T-helper 2 cell treated with Interferon-gamma antibody and Interleukin-4, amounts not matched to agents 100 ng/mL and 5 ng/mL, for 36 hours (primary cell): Measurements from ENCODE around the gene RALGDS. TPM values are rescaled to one million over a fixed set of nuclear protein-coding genes. Genes with fewer than 3 reads are reported as not detected.
"Not testable (repeated sequence)": the region's sequence is repeated elsewhere in the genome, so short reads cannot be mapped to it uniquely, and the experiment has no call there.

Source experiments
- intact Hi-C: fragments of 100-400 bp; cut with micrococcal nuclease; formaldehyde crosslinking; loops from one replicate; pipeline ENCODE4 v1.15.1; 2023
- total RNA-seq: library from RNA; stranded (reverse); gene quantifications from 2 replicates; pipeline ENCODE4 v1.2.3, GENCODE V29; 2022

Gene RALGDS
- total RNA-seq, 1 donor from 2014 or later = 65.7 TPM

GRCh38 chr9:133072210-133072609, 48.8 kb downstream of the RALGDS start:
- intact Hi-C loops = not testable (repeated sequence)

GRCh38 chr9:133071484-133072150, 49.4 kb downstream of the RALGDS start:
- intact Hi-C loops = no loop called here

- intact Hi-C loops = not testable (repeated sequence)
Observed at GRCh38 chr9:133070985-133071384, 50.1 kb downstream of the RALGDS start.

- intact Hi-C loops = not testable (repeated sequence)
Observed at GRCh38 chr9:133070500-133070961, 50.5 kb downstream of the RALGDS start.

- intact Hi-C loops = not testable (repeated sequence)
Observed at GRCh38 chr9:133068431-133068830, 52.6 kb downstream of the RALGDS start.

- intact Hi-C loops = no loop called here
Observed at GRCh38 chr9:133067813-133068212, 53.2 kb downstream of the RALGDS start.

- intact Hi-C loops = no loop called here
Observed at GRCh38 chr9:133067006-133067405, 54.0 kb downstream of the RALGDS start.

- intact Hi-C loops = no loop called here
Observed at GRCh38 chr9:133066181-133066983, 54.7 kb downstream of the RALGDS start.

GRCh38 chr9:133065070-133065388, 56.0 kb downstream of the RALGDS start:
- intact Hi-C loops = no loop called here

- intact Hi-C loops = no loop called here
Observed at GRCh38 chr9:133064241-133065069, 56.6 kb downstream of the RALGDS start.

GRCh38 chr9:133063500-133064231, 57.4 kb downstream of the RALGDS start:
- intact Hi-C loops = no loop called here

- intact Hi-C loops = no loop called here
Observed at GRCh38 chr9:133063159-133063499, 57.9 kb downstream of the RALGDS start.

GRCh38 chr9:133062569-133062968, 58.5 kb downstream of the RALGDS start:
- intact Hi-C loops = not testable (repeated sequence)

- intact Hi-C loops = not testable (repeated sequence)
Observed at GRCh38 chr9:133061764-133062145, 59.3 kb downstream of the RALGDS start, which contains the start of gene CEL. TSS of gene CEL (plus strand) at chr9:133061981. CDS start at chr9:133062003, 22 bp downstream.

- intact Hi-C loops = not testable (repeated sequence)
Observed at GRCh38 chr9:133061019-133061763, 59.8 kb downstream of the RALGDS start.

- intact Hi-C loops = no loop called here
Observed at GRCh38 chr9:133060417-133060841, 60.6 kb downstream of the RALGDS start.

- intact Hi-C loops = loop anchor here (5.0 kb wide), 1 partner anchor 73 kb away; no protein-coding TSS in a partner anchor
Observed at GRCh38 chr9:133059623-133060022, 61.4 kb downstream of the RALGDS start.

GRCh38 chr9:133058550-133059320, 62.3 kb downstream of the RALGDS start:
- intact Hi-C loops = loop anchor here (5.0 kb wide), 1 partner anchor 74 kb away; no protein-coding TSS in a partner anchor

- intact Hi-C loops = loop anchor here (5.0 kb wide), 1 partner anchor 74 kb away; no protein-coding TSS in a partner anchor
Observed at GRCh38 chr9:133058071-133058470, 63.0 kb downstream of the RALGDS start.
